Peyer's patch (tissue), 4 donors: Measurements from ENCODE around the gene NCS1. TPM values are rescaled to one million over a fixed set of nuclear protein-coding genes. Genes with fewer than 3 reads are reported as not detected.

Experiments
- DNase-seq, 3 donors: peaks; one replicate each; pipeline ENCODE4 v3.0.0-alpha.2; 2017 to 2019
- H3K27ac ChIP-seq, 4 donors: fragments of 200-600 bp; sonication (generic); one replicate each; pipeline ENCODE4 v1.5.1; 2016 to 2019
- H3K27me3 ChIP-seq, 2 donors: fragments of 200-600 bp; sonication (generic); one replicate each; pipeline ENCODE4 v1.5.1; 2019
- H3K36me3 ChIP-seq, 3 donors: fragments of 200-600 bp; sonication (generic); one replicate each; pipeline ENCODE4 v1.5.1; 2016 to 2019
- H3K4me1 ChIP-seq, 4 donors: fragments of 200-600 bp; sonication (generic); one replicate each; pipeline ENCODE4 v1.5.1; 2016 to 2019
- H3K4me3 ChIP-seq, 4 donors: fragments of 200-600 bp; sonication (generic); 1 replicate in 3 of 4; 2 replicates in 1 of 4; pipeline ENCODE4 v1.5.1; 2016 to 2019; ENCODE audit warnings: mild to moderate bottlenecking in 1 of 4
- H3K9me3 ChIP-seq, 4 donors: fragments of 200-600 bp; sonication (generic); one replicate each; pipeline ENCODE4 v1.5.1; 2016 to 2019; ENCODE audit warnings: mild to moderate bottlenecking in 1 of 4
- POLR2A ChIP-seq, 2 donors: fragments of 450-650 bp; IDR thresholded peaks; one replicate each; pipeline ENCODE4 v1.5.1; 2017; ENCODE audit warnings: antibody characterized with exemption in 2 of 2, mild to moderate bottlenecking in 2 of 2, moderate library complexity in 2 of 2
- total RNA-seq, 4 donors: library from RNA; depleted of rRNA; stranded (reverse); fragments of >200 nt; gene quantifications; one replicate each; pipeline ENCODE4 v1.1.0, GENCODE V29; 2016
- TF ChIP-seq, protein P1 (sequence below), 6 experiments: fragments of 450-650 bp in 4 of 6; fragments of 200-600 bp in 2 of 6; sonication (generic) in 1 of 6; IDR thresholded peaks; one replicate each; pipeline ENCODE4 v1.5.1; 2017 to 2019; ENCODE audit warnings: antibody characterized with exemption in 6 of 6, mild to moderate bottlenecking in 3 of 6, moderate library complexity in 1 of 6

NCS1 gene
- total RNA-seq, 4 donors from 2014 or later, result 0.70 to 6.6 (median 4.1) TPM

DNA sequence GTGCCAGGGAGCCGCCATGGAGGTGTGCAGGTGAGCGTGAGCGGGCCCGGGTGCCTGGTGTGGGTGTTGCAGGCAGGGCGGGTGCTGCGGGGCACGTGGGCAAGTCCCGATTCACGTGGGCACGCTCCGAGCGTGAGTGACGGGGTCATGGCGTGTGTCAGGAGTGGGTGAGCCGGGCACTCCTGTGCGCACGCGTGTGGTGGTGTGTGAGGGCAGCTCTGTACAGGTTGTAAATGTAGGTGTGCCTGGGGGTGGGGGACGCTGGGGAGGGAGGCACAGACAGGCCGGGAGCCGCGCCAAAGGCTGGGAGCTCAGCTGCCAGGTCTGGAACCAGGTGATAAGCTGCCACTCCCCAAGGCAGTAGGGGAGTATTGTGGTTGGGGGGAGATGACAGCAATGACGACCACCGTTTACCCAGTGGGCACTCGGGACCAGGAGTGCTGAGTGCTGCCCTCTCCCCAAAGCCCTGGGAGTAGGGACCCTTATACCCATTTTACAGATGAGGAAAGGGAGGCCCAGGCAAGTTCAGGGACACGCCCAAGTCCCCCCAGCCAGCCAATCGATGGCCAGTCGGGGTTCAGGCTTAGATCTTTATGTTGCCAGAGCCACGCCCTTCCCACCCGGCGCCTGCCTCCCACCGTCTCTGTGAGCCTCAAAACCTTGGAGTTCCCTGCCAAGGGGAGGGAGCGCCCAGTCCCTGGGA is 9.6 kb downstream of the NCS1 start:
- Histone ChIP-seq H3K9me3 (no peaks in the 10 kb centered on the region), H3K4me1 (peaks cover 0 to 35% (median 0%) of the 10 kb centered on the region in 4 donors), H3K36me3 (no peaks in the 10 kb centered on the region), H3K27ac (peak overlapping the region in 2 of 4 donors; percentile 13 to 75), H3K27me3 (no peaks in the 10 kb centered on the region), H3K4me3 (no peak overlapping the region)
- DNase-seq, result peak in 2 of 3 donors; percentile 81 to 88
- TF ChIP-seq, protein P1, sequence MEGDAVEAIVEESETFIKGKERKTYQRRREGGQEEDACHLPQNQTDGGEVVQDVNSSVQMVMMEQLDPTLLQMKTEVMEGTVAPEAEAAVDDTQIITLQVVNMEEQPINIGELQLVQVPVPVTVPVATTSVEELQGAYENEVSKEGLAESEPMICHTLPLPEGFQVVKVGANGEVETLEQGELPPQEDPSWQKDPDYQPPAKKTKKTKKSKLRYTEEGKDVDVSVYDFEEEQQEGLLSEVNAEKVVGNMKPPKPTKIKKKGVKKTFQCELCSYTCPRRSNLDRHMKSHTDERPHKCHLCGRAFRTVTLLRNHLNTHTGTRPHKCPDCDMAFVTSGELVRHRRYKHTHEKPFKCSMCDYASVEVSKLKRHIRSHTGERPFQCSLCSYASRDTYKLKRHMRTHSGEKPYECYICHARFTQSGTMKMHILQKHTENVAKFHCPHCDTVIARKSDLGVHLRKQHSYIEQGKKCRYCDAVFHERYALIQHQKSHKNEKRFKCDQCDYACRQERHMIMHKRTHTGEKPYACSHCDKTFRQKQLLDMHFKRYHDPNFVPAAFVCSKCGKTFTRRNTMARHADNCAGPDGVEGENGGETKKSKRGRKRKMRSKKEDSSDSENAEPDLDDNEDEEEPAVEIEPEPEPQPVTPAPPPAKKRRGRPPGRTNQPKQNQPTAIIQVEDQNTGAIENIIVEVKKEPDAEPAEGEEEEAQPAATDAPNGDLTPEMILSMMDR (IDR thresholded peaks at IDR 0.05), result no peak
- TF ChIP-seq POLR2A (IDR thresholded peaks at IDR 0.05), result no peak

DNA sequence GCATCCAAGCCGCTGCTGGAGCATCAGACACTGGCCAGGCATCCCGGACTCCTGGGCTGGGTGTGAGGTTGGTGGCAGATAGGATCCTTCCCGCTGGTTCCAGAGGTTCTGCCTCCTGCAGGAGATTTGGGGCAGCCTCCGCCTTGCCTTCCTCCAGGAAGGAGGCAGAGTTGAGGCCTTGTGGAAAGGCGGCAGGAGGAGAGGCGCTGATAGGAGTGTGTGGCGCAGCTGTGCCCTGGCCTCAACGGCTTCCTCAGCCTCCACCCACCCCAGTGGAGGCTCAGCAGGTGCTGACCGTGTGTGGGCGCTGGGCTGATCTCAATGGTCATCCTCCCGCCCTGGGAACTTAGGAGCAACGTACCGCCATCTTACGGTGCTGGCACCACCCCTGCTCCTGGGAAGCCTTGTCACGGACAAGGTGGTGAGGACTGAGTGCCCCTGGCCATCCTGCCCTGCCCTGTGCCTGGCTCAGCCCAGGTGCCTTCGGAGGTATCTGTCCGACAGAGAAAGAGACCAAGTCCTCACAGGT is 10.2 kb downstream of the NCS1 start:
- no peak for DNase-seq
- H3K36me3 ChIP-seq, result no peaks in the 10 kb centered on the region
- no peaks in the 10 kb centered on the region for H3K27me3 ChIP-seq
- no peak overlapping the region for H3K4me3 ChIP-seq
- H3K4me1 ChIP-seq, result peaks cover 0 to 39% (median 0%) of the 10 kb centered on the region in 4 donors
- H3K27ac ChIP-seq, result peak overlapping the region in 2 of 4 donors; percentile 28 to 75
- no peaks in the 10 kb centered on the region for H3K9me3 ChIP-seq
- TF ChIP-seq, protein P1 (IDR thresholded peaks at IDR 0.05), result no peak
- TF ChIP-seq POLR2A (IDR thresholded peaks at IDR 0.05), result no peak

DNA sequence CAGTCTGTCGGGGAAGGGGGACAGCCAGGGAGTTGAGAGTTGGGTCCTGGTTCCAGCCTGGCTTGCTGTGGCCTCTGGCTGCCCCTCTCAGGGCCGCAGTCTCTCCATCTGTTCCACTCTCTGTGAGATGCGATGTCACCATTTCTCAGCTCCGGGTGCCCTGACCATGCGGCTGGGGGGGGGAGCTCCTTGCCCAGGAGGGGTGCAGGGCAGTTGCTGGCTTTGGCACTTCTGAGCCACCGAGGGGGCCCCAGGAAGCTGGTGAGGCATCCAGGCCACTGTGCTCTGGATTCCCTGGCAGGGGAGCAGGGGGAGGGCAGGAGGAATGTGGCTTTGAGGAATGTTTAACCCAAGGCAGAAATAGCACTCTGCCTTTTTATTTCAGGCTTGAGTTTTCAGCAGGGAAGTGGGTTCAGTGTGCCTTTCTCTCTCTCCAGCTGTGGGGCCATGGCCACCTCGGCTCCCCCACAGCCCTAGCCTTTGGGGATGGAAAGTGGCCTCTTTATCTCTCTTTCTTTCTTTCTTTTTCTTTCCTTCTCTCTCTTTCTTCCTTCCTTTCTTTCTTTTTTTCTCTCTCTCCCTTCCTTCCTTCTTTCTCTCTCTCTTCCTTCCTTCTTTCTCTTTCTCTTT is 11.0 kb downstream of the NCS1 start:
- H3K4me1 ChIP-seq, result peaks cover 0 to 47% (median 0%) of the 10 kb centered on the region in 4 donors
- DNase-seq, result no peak
- no peak overlapping the region for H3K4me3 ChIP-seq
- no peak for TF ChIP-seq POLR2A (IDR thresholded peaks at IDR 0.05)
- TF ChIP-seq, protein P1 (IDR thresholded peaks at IDR 0.05), result no peak
- no peaks in the 10 kb centered on the region for H3K27me3 ChIP-seq
- peak overlapping the region in 2 of 4 donors; percentile 28 to 75 for H3K27ac ChIP-seq
- no peaks in the 10 kb centered on the region for H3K36me3 ChIP-seq
- no peaks in the 10 kb centered on the region for H3K9me3 ChIP-seq

DNA sequence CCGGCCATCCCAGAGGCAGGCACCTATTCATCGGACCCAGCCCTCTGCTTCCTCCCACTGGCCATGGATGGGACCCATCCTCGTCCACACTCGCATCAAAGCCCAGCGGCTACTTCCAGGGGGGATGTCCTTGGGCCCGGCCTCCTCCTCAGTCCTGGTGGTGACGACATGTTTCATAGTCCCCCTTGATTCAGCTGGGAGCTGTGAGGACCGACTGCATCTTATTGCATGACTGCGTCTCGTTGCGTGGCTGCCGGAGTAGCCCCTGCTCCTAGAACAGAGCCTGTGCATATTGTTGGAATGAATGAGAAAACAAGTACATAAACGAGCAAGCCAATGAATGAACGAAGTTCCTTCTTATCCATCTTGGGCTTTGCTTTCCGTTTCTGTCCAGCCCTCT is 12.8 kb downstream of the NCS1 start:
- Histone ChIP-seq H3K4me1 (peaks cover 0 to 57% (median 0%) of the 10 kb centered on the region in 4 donors), H3K4me3 (no peak overlapping the region), H3K36me3 (no peaks in the 10 kb centered on the region), H3K27me3 (no peaks in the 10 kb centered on the region), H3K9me3 (no peaks in the 10 kb centered on the region), H3K27ac (peak overlapping the region in 2 of 4 donors; percentile 64 to 75)
- no peak for DNase-seq
- TF ChIP-seq POLR2A (IDR thresholded peaks at IDR 0.05), result no peak
- TF ChIP-seq, protein P1 (IDR thresholded peaks at IDR 0.05), result no peak

DNA sequence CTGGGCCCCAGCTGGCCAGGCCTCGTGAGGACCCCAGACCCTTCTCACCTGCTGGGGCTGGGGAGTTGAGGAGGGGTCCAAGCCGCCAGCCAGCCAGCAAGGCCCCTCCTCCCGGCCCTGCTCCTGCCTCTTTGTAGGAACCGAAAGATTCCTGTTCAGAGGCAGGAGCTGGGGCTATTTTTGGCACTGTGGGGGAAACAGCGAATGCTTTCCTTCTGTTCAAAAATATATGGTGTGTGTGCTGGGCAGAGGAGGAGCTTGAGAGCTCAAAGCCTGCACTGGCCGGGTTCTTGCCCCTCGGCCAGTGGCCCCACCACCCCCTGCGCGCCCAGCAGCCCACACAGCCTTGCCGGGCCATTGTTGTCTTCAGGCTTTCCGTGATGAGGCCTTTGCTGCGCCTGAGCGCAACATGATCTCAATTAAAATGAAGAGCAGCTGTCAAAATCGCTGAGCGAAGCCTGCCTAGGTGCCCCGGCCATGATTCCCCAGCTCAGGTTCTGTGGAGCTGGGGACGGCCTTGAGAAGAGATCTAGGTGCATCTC is 13.4 kb downstream of the NCS1 start:
- no peak for DNase-seq
- peaks cover 0 to 57% (median 0%) of the 10 kb centered on the region in 4 donors for H3K4me1 ChIP-seq
- H3K36me3 ChIP-seq, result no peaks in the 10 kb centered on the region
- no peaks in the 10 kb centered on the region for H3K9me3 ChIP-seq
- TF ChIP-seq POLR2A (IDR thresholded peaks at IDR 0.05), result no peak
- TF ChIP-seq, protein P1 (IDR thresholded peaks at IDR 0.05), result no peak
- H3K27ac ChIP-seq, result peak overlapping the region in 3 of 4 donors; percentile 17 to 75 (median 64)
- H3K4me3 ChIP-seq, result no peak overlapping the region
- no peaks in the 10 kb centered on the region for H3K27me3 ChIP-seq
